ENCODE results near the gene EIF1B. TPM values are rescaled to one million over a fixed set of nuclear protein-coding genes. Genes with fewer than 3 reads are reported as not detected.

The EIF1B gene
- total RNA-seq (2021; ENCODE audit: unreplicated experiment) (33.6 TPM), Bru-seq, nascent RNA (percentile 92 among the genes with signal in this experiment), BruChase-seq, experiment 1, labeled RNA remaining after a 6-hour chase (percentile 96 among the genes with signal in this experiment), BruChase-seq, experiment 2, labeled RNA remaining after a 2-hour chase (percentile 96 among the genes with signal in this experiment)
- polyA plus RNA-seq (2012), result 20.1 and 22.5 TPM in 2 replicates
- long read RNA-seq, transcript EIF1B-201 (4 exons, 1,010 nt), result major isoform, 17 of 26 reads
- long read RNA-seq, partial matches to known transcripts, result 8 of 26 reads
- long read RNA-seq, other reads (novel, unspliced or antisense), result 0 of 26 reads

DNA sequence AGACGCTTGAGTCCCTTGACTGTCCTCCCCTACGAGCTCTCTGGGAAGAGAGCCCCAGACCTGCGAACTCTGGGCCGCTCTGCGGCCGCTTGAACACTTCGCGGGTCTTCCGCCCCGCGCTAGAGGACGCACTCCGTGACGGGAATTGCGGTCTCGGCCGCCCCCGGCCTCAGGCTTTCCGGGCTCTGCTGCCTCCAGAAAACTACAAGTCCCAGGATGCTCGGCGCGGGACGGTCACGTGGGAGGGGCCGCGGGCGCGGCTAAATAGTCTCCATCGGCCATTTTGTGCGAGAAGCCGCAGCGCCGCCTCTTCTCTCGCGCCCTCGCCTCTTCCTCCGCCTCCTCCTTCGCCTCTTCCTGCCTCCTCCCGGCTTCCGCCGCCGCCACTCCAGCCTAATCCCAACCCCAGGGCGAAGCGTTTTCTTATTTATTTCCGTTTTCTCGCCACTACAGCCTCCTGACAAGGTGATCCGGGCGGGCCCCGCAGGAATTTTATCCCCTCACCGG lies at the start of gene EIF1B:
Gene EIF1B, plus strand, starts transcription at position 290 of the 507 bp plus-strand sequence. CDS start 235 bp downstream, outside the sequence.
- Histone ChIP-seq H3K4me2 (ENCODE audit: low read length) (peak within 1 kb of the TSS; percentile 74), H3K4me3 (replicated peaks in 1 of 2; ENCODE audit: low read depth in 1 of 2, low read length in 2 of 2) (peak within 1 kb of the TSS; percentile 81 to 89), H4K20me1 (ENCODE audit: insufficient read depth) (no peaks in the 10 kb centered on the region), H3K9ac (ENCODE audit: low read length) (peak within 1 kb of the TSS; percentile 84), H2AFZ (ENCODE audit: low read depth, low read length, poor library complexity, severe bottlenecking) (no peak within 1 kb of the TSS), H3K27me3 (ENCODE audit: insufficient read depth, low read length) (no peaks in the 10 kb centered on the region), H3K79me2 (ENCODE audit: insufficient read depth, low read length) (peaks cover 19% of the 10 kb centered on the region), H3K9me3 (ENCODE audit: control insufficient read depth in 1 of 2, insufficient read depth in 1 of 2, low read depth in 1 of 2, low read length in 2 of 2) (no peaks in the 10 kb centered on the region), H3K36me3 (ENCODE audit: control insufficient read depth in 1 of 2, insufficient read depth in 2 of 2, low read length in 2 of 2) (peaks cover 13 to 19% of the 10 kb centered on the region in 2 experiments; a peak in 3 of 4 replicates), H3K4me1 (ENCODE audit: control insufficient read depth in 1 of 2, insufficient read depth in 2 of 2, low read length in 2 of 2) (peaks cover 0 to 14% of the 10 kb centered on the region in 2 experiments; a peak in 2 of 4 replicates), H3K27ac (ENCODE audit: low read depth, low read length) (peak within 1 kb of the TSS; percentile 75), H3K9me2 (ENCODE audit: insufficient read depth) (no peaks in the 10 kb centered on the region)
- CTCF ChIA-PET, result interaction anchor here (0.6 to 1.6 kb wide), 11 partner anchors 9 to 581 kb away, joined by 3 to 32 read pairs (median 4); partner anchors contain the start of gene ZNF620
- DNase-seq (ENCODE audit: low read depth, low spot score), result peak; percentile 92
- RAD21 ChIA-PET (ENCODE audit: low non-redundant PET in 1 of 2, low total read pairs in 2 of 2, uncharacterized antibody in 2 of 2, unreplicated experiment in 2 of 2), result interaction anchor here in 1 of 2 experiments (0.6 kb wide), 1 partner anchor 118 kb away, joined by 3 read pairs; no protein-coding TSS in a partner anchor
- POLR2A ChIA-PET, result interaction anchor here (1.8 kb wide), 1 partner anchor 117 kb away, joined by 9 read pairs; no protein-coding TSS in a partner anchor
- peak; percentile 94 for ATAC-seq
- intact Hi-C loops (cut with micrococcal nuclease), result loop anchor here (2.0 kb wide), 1 partner anchor 117 kb away; no protein-coding TSS in a partner anchor
- no TSS peak for BruUV-seq (replicated peaks)
- TF ChIP-seq POLR2AphosphoS5 (IDR thresholded peaks at IDR 0.05; ENCODE audit: low read depth, low read length) (peak; percentile 98), EZH2phosphoT487 (IDR thresholded peaks at IDR 0.05; ENCODE audit: borderline replicate concordance) (no peak), YY1 (IDR thresholded peaks at IDR 0.05; ENCODE audit: extremely low read depth, insufficient replicate concordance, low read depth, low read length) (peak; percentile 95), CTCF (IDR thresholded peaks at IDR 0.05 in 2 of 3, conservative IDR thresholded peaks at IDR 0.05 in 1 of 3; ENCODE audit: borderline replicate concordance in 1 of 3, insufficient read depth in 1 of 3, low read depth in 2 of 3, low read length in 2 of 3) (peak; percentile 81 to 89 (median 85)), CEBPB (IDR thresholded peaks at IDR 0.05; ENCODE audit: low read depth) (no peak), SIN3A (IDR thresholded peaks at IDR 0.05; ENCODE audit: low read depth) (0 out of 2 replicates have a peak, but pooled peaks have one; percentile 59), JUND (IDR thresholded peaks at IDR 0.05) (no peak), ELF1 (IDR thresholded peaks at IDR 0.05; ENCODE audit: borderline replicate concordance, low read depth) (peak; percentile 89), RAD21 (IDR thresholded peaks at IDR 0.05; ENCODE audit: low read depth) (peak; percentile 27; the same call in 1 of the 2 replicates), ZNF274 (IDR thresholded peaks at IDR 0.05; ENCODE audit: low read depth, low read length) (no peak), EZH2 (IDR thresholded peaks at IDR 0.05) (no peak), EGR1 (IDR thresholded peaks at IDR 0.05; ENCODE audit: low read depth) (peak; percentile 96), SRF (IDR thresholded peaks at IDR 0.05; ENCODE audit: low read depth) (no peak), ZBTB33 (IDR thresholded peaks at IDR 0.05; ENCODE audit: extremely low read depth, insufficient replicate concordance, low read length) (peak; percentile 60), ZFX (IDR thresholded peaks at IDR 0.05) (no peak), CBX3 (IDR thresholded peaks at IDR 0.05; ENCODE audit: low read depth) (peak; percentile 57; the same call in 1 of the 2 replicates)
- TF ChIP-seq, protein P1, sequence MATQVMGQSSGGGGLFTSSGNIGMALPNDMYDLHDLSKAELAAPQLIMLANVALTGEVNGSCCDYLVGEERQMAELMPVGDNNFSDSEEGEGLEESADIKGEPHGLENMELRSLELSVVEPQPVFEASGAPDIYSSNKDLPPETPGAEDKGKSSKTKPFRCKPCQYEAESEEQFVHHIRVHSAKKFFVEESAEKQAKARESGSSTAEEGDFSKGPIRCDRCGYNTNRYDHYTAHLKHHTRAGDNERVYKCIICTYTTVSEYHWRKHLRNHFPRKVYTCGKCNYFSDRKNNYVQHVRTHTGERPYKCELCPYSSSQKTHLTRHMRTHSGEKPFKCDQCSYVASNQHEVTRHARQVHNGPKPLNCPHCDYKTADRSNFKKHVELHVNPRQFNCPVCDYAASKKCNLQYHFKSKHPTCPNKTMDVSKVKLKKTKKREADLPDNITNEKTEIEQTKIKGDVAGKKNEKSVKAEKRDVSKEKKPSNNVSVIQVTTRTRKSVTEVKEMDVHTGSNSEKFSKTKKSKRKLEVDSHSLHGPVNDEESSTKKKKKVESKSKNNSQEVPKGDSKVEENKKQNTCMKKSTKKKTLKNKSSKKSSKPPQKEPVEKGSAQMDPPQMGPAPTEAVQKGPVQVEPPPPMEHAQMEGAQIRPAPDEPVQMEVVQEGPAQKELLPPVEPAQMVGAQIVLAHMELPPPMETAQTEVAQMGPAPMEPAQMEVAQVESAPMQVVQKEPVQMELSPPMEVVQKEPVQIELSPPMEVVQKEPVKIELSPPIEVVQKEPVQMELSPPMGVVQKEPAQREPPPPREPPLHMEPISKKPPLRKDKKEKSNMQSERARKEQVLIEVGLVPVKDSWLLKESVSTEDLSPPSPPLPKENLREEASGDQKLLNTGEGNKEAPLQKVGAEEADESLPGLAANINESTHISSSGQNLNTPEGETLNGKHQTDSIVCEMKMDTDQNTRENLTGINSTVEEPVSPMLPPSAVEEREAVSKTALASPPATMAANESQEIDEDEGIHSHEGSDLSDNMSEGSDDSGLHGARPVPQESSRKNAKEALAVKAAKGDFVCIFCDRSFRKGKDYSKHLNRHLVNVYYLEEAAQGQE (IDR thresholded peaks at IDR 0.05; ENCODE audit: low read depth), result no peak
- TF ChIP-seq, protein P2, sequence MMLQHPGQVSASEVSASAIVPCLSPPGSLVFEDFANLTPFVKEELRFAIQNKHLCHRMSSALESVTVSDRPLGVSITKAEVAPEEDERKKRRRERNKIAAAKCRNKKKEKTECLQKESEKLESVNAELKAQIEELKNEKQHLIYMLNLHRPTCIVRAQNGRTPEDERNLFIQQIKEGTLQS (IDR thresholded peaks at IDR 0.05), result no peak
